Measurements from ENCODE around the gene FLT3LG. TPM values are rescaled to one million over a fixed set of nuclear protein-coding genes. Genes with fewer than 3 reads are reported as not detected.

Gene FLT3LG
- polyA plus RNA-seq, 1 experiment: 7.7 TPM

DNA sequence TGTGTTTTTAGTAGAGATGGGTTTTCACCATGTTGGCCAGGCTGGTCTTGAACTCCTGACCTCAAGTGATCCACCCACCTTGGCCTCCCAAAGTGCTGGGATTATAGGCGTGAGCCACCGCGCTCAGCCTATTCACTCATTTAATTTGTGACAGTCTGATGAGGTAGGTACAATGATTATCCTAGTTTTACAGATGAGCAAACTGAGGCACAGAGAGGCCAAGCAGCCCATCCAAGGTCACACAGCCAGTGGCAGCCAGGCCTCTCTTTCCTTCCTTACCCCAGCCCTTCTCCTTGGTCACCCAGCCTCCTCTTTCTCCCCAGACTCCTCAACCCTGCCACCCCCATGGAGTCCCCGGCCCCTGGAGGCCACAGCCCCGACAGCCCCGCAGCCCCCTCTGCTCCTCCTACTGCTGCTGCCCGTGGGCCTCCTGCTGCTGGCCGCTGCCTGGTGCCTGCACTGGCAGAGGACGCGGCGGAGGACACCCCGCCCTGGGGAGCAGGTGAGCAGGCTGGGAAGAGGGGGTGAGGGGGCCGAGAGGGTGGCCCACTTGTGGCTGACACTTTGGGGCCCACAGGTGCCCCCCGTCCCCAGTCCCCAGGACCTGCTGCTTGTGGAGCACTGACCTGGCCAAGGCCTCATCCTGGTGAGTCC lies 6.1 kb downstream of the FLT3LG start:
- H3K36me3 ChIP-seq (ENCODE audit: control insufficient read depth, insufficient read depth, low read length): no peaks in the 10 kb centered on the region
- ChIA-PET POLR2A (no interaction called here), CTCF (no interaction called here)
- TF ChIP-seq CTCF (IDR thresholded peaks at IDR 0.05; ENCODE audit: insufficient read depth, low read depth, low read length): no peak
- H3K4me3 ChIP-seq (ENCODE audit: low read depth, low read length): no peak overlapping the region
- no peaks in the 10 kb centered on the region for H3K27me3 ChIP-seq (ENCODE audit: control insufficient read depth, insufficient read depth, low read length)
- DNase-seq (ENCODE audit: low read depth): no peak

- ChIA-PET POLR2A (no interaction called here), CTCF (interaction anchor here (0.9 kb wide), 1 partner anchor 66 kb away, joined by 3 read pairs; no protein-coding TSS in a partner anchor)
- H3K36me3 ChIP-seq (ENCODE audit: control insufficient read depth, insufficient read depth, low read length): no peaks in the 10 kb centered on the region
- H3K27me3 ChIP-seq (ENCODE audit: control insufficient read depth, insufficient read depth, low read length): no peaks in the 10 kb centered on the region
- DNase-seq (ENCODE audit: low read depth): no peak
- no peak for TF ChIP-seq CTCF (IDR thresholded peaks at IDR 0.05; ENCODE audit: insufficient read depth, low read depth, low read length)
- no peak overlapping the region for H3K4me3 ChIP-seq (ENCODE audit: low read depth, low read length)
Measured at GRCh38 chr19:49481020-49481683, 7.1 kb downstream of the FLT3LG start.

GRCh38 chr19:49486232-49486631 lies 12.2 kb downstream of the FLT3LG start:
- ChIA-PET CTCF (interaction anchor here (2.0 kb wide), 1 partner anchor 9 kb away, joined by 8 read pairs; no protein-coding TSS in a partner anchor), POLR2A (no interaction called here)
- TF ChIP-seq CTCF (IDR thresholded peaks at IDR 0.05; ENCODE audit: insufficient read depth, low read depth, low read length): no peak
- Histone ChIP-seq H3K27me3 (ENCODE audit: control insufficient read depth, insufficient read depth, low read length) (no peaks in the 10 kb centered on the region), H3K36me3 (ENCODE audit: control insufficient read depth, insufficient read depth, low read length) (peaks cover 22% of the 10 kb centered on the region), H3K4me3 (ENCODE audit: low read depth, low read length) (no peak overlapping the region)
- DNase-seq (ENCODE audit: low read depth): no peak

GRCh38 chr19:49486710-49487276 lies 12.8 kb downstream of the FLT3LG start:
- TF ChIP-seq CTCF (IDR thresholded peaks at IDR 0.05; ENCODE audit: insufficient read depth, low read depth, low read length): no peak
- POLR2A ChIA-PET: no interaction called here
- no peak overlapping the region for H3K4me3 ChIP-seq (ENCODE audit: low read depth, low read length)
- CTCF ChIA-PET: interaction anchor here (2.0 kb wide), 1 partner anchor 10 kb away, joined by 8 read pairs; no protein-coding TSS in a partner anchor
- H3K36me3 ChIP-seq (ENCODE audit: control insufficient read depth, insufficient read depth, low read length): peaks cover 26% of the 10 kb centered on the region
- DNase-seq (ENCODE audit: low read depth): no peak
- no peaks in the 10 kb centered on the region for H3K27me3 ChIP-seq (ENCODE audit: control insufficient read depth, insufficient read depth, low read length)
